ENCODE data around the gene IP6K2.

IP6K2 gene

GRCh38 chr3:48694610-48695392 lies 22.2 kb downstream of the IP6K2 start:
- no peak overlapping the region for H2AFZ ChIP-seq
- H3K79me2 ChIP-seq: peaks cover 56% of the 10 kb centered on the region
- no peaks in the 10 kb centered on the region for H3K9me3 ChIP-seq (ENCODE audit: control insufficient read depth, low read length)
- no peaks in the 10 kb centered on the region for H3K27me3 ChIP-seq (ENCODE audit: control insufficient read depth, insufficient read depth, low read length)
- no peak for TF ChIP-seq CTCF (IDR thresholded peaks at IDR 0.05)
- no peaks in the 10 kb centered on the region for H3K36me3 ChIP-seq (ENCODE audit: control insufficient read depth, insufficient read depth, low read length)
- peak overlapping the region; percentile 65 for H3K4me2 ChIP-seq (ENCODE audit: low read length)
- peak overlapping the region; percentile 89 for H3K27ac ChIP-seq
- H3K9ac ChIP-seq: no peak overlapping the region
- H3K4me3 ChIP-seq (ENCODE audit: low read depth, low read length): peak overlapping the region; percentile 33
- peaks cover 16% of the 10 kb centered on the region for H3K4me1 ChIP-seq

GRCh38 chr3:48693826-48694225 lies 23.2 kb downstream of the IP6K2 start:
- peaks cover 16% of the 10 kb centered on the region for H3K4me1 ChIP-seq
- H2AFZ ChIP-seq: no peak overlapping the region
- no peaks in the 10 kb centered on the region for H3K27me3 ChIP-seq (ENCODE audit: control insufficient read depth, insufficient read depth, low read length)
- no peak overlapping the region for H3K9ac ChIP-seq
- no peak overlapping the region for H3K4me3 ChIP-seq (ENCODE audit: low read depth, low read length)
- H3K4me2 ChIP-seq (ENCODE audit: low read length): no peak overlapping the region
- H3K36me3 ChIP-seq (ENCODE audit: control insufficient read depth, insufficient read depth, low read length): no peaks in the 10 kb centered on the region
- H3K9me3 ChIP-seq (ENCODE audit: control insufficient read depth, low read length): no peaks in the 10 kb centered on the region
- peak overlapping the region; percentile 89 for H3K27ac ChIP-seq
- H3K79me2 ChIP-seq: peaks cover 58% of the 10 kb centered on the region
- no peak for TF ChIP-seq CTCF (IDR thresholded peaks at IDR 0.05)

GRCh38 chr3:48692551-48692950 lies 24.5 kb downstream of the IP6K2 start:
- no peak overlapping the region for H3K4me2 ChIP-seq (ENCODE audit: low read length)
- no peaks in the 10 kb centered on the region for H3K9me3 ChIP-seq (ENCODE audit: control insufficient read depth, low read length)
- H3K9ac ChIP-seq: no peak overlapping the region
- no peaks in the 10 kb centered on the region for H3K27me3 ChIP-seq (ENCODE audit: control insufficient read depth, insufficient read depth, low read length)
- H3K4me3 ChIP-seq (ENCODE audit: low read depth, low read length): no peak overlapping the region
- H3K36me3 ChIP-seq (ENCODE audit: control insufficient read depth, insufficient read depth, low read length): no peaks in the 10 kb centered on the region
- peak overlapping the region; percentile 8 for H3K27ac ChIP-seq
- H2AFZ ChIP-seq: no peak overlapping the region
- TF ChIP-seq CTCF (IDR thresholded peaks at IDR 0.05): no peak
- peaks cover 16% of the 10 kb centered on the region for H3K4me1 ChIP-seq
- peaks cover 53% of the 10 kb centered on the region for H3K79me2 ChIP-seq

- H3K4me2 ChIP-seq (ENCODE audit: low read length): no peak overlapping the region
- H3K79me2 ChIP-seq: peaks cover 60% of the 10 kb centered on the region
- no peaks in the 10 kb centered on the region for H3K27me3 ChIP-seq (ENCODE audit: control insufficient read depth, insufficient read depth, low read length)
- H2AFZ ChIP-seq: no peak overlapping the region
- no peak overlapping the region for H3K9ac ChIP-seq
- no peaks in the 10 kb centered on the region for H3K36me3 ChIP-seq (ENCODE audit: control insufficient read depth, insufficient read depth, low read length)
- peaks cover 23% of the 10 kb centered on the region for H3K4me1 ChIP-seq
- no peak for TF ChIP-seq CTCF (IDR thresholded peaks at IDR 0.05)
- no peaks in the 10 kb centered on the region for H3K9me3 ChIP-seq (ENCODE audit: control insufficient read depth, low read length)
- no peak overlapping the region for H3K27ac ChIP-seq
- no peak overlapping the region for H3K4me3 ChIP-seq (ENCODE audit: low read depth, low read length)
Observed at GRCh38 chr3:48690846-48691458, 26.1 kb downstream of the IP6K2 start.

Measured in parathyroid adenoma (tissue), 2 donors.